DMS153 treated with DMSO at 0.1 percent for 48 hours (cell line): ENCODE results near the gene KLHL35.

Source experiments
- DNase-seq: peaks from one replicate; lab custom pipeline; 2025; ENCODE audit not compliant: unreplicated experiment; lab: John Stamatoyannopoulos, UW

The KLHL35 gene

GRCh38 chr11:75469785-75470405 lies 36.9 kb upstream of the KLHL35 start:
- DNase-seq = no peak

GRCh38 chr11:75468534-75469340 lies 35.7 kb upstream of the KLHL35 start:
- DNase-seq = no peak

- no peak for DNase-seq
Observed at GRCh38 chr11:75467881-75468280, 34.9 kb upstream of the KLHL35 start.

GRCh38 chr11:75467311-75467710 lies 34.3 kb upstream of the KLHL35 start:
- DNase-seq = no peak

- no peak for DNase-seq
Observed at GRCh38 chr11:75465701-75466531, 32.9 kb upstream of the KLHL35 start.

- no peak for DNase-seq
Observed at GRCh38 chr11:75463106-75463774, 30.2 kb upstream of the KLHL35 start.

GRCh38 chr11:75462117-75462653 lies 29.2 kb upstream of the KLHL35 start:
- no peak for DNase-seq

GRCh38 chr11:75461151-75461550 lies 28.1 kb upstream of the KLHL35 start:
- no peak for DNase-seq

- DNase-seq = no peak
Observed at GRCh38 chr11:75456596-75457183, 23.7 kb upstream of the KLHL35 start.

GRCh38 chr11:75454987-75455386 lies 22.0 kb upstream of the KLHL35 start:
- DNase-seq = no peak

GRCh38 chr11:75453916-75454655 lies 21.1 kb upstream of the KLHL35 start:
- DNase-seq = no peak

GRCh38 chr11:75450826-75451821 lies 18.1 kb upstream of the KLHL35 start:
- peak; percentile 7 for DNase-seq

- no peak for DNase-seq
Observed at GRCh38 chr11:75450236-75450635, 17.2 kb upstream of the KLHL35 start.

GRCh38 chr11:75449776-75450175 lies 16.8 kb upstream of the KLHL35 start:
- no peak for DNase-seq

GRCh38 chr11:75449271-75449670 lies 16.3 kb upstream of the KLHL35 start:
- no peak for DNase-seq

GRCh38 chr11:75447415-75447814 lies 14.4 kb upstream of the KLHL35 start:
- DNase-seq = no peak

GRCh38 chr11:75445315-75445953 lies 12.4 kb upstream of the KLHL35 start:
- DNase-seq = peak; percentile 22

- no peak for DNase-seq
Observed at GRCh38 chr11:75443043-75443442, 10.0 kb upstream of the KLHL35 start.
